Mammary epithelial cell (primary cell): ENCODE measurements around the gene NUDT6.

Experiments used
- CTCF ChIP-seq, 2 donors: IDR thresholded peaks in 1 of 2; conservative IDR thresholded peaks in 1 of 2; 2 replicates each; pipeline ENCODE4 v1.5.1; 2011 to 2012; ENCODE audit warnings: inconsistent platforms in 2 of 2, low read length in 2 of 2, mild to moderate bottlenecking in 2 of 2, control low read depth in 1 of 2, low read depth in 1 of 2; ENCODE audit not compliant: insufficient read depth in 1 of 2; ENCODE audit errors: extremely low read depth in 1 of 2
- EZH2 ChIP-seq: IDR thresholded peaks from 2 replicates; pipeline ENCODE4 v1.6.1; 2012; ENCODE audit warnings: low read length, inconsistent platforms, borderline replicate concordance

DNA sequence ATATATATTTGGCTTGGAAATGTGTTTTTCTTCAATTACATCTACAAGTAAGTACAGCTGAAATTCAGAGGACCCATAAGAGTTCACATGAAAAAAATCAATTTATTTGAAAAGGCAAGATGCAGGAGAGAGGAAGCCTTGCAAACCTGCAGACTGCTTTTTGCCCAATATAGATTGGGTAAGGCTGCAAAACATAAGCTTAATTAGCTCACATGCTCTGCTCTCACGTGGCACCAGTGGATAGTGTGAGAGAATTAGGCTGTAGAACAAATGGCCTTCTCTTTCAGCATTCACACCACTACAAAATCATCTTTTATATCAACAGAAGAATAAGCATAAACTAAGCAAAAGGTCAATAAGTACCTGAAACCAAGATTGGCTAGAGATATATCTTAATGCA lies 26.1 kb downstream of the NUDT6 start:
- TF ChIP-seq CTCF (conservative IDR thresholded peaks at IDR 0.05 in 1 of 2, IDR thresholded peaks at IDR 0.05 in 1 of 2; ENCODE audit: extremely low read depth in 1 of 2, insufficient read depth in 1 of 2, low read depth in 1 of 2, low read length in 2 of 2) (no peak), EZH2 (no peak)
